Lower leg skin (tissue), 3 donors: Measurements from ENCODE around the gene DGKE.

Experiments used
- POLR2A ChIP-seq, 2 donors: fragments of 450-650 bp; IDR thresholded peaks; one replicate each; pipeline ENCODE4 v1.6.1; 2016 to 2017; ENCODE audit warnings: antibody characterized with exemption in 2 of 2, mild to moderate bottlenecking in 1 of 2, moderate library complexity in 1 of 2
- TF ChIP-seq, protein P1 (sequence below), 3 donors: fragments of 450-650 bp; IDR thresholded peaks; one replicate each; pipeline ENCODE4 v1.5.1; 2016; ENCODE audit warnings: antibody characterized with exemption in 3 of 3, mild to moderate bottlenecking in 3 of 3, moderate library complexity in 2 of 3

GRCh38 chr17:56879280-56879679, 45.3 kb downstream of the DGKE start:
- TF ChIP-seq, protein P1, sequence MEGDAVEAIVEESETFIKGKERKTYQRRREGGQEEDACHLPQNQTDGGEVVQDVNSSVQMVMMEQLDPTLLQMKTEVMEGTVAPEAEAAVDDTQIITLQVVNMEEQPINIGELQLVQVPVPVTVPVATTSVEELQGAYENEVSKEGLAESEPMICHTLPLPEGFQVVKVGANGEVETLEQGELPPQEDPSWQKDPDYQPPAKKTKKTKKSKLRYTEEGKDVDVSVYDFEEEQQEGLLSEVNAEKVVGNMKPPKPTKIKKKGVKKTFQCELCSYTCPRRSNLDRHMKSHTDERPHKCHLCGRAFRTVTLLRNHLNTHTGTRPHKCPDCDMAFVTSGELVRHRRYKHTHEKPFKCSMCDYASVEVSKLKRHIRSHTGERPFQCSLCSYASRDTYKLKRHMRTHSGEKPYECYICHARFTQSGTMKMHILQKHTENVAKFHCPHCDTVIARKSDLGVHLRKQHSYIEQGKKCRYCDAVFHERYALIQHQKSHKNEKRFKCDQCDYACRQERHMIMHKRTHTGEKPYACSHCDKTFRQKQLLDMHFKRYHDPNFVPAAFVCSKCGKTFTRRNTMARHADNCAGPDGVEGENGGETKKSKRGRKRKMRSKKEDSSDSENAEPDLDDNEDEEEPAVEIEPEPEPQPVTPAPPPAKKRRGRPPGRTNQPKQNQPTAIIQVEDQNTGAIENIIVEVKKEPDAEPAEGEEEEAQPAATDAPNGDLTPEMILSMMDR (IDR thresholded peaks at IDR 0.05): no peak
- TF ChIP-seq POLR2A (IDR thresholded peaks at IDR 0.05): no peak
